Embryonic facial prominence (tissue), 1 donor: ENCODE results near the gene ZNF367.

Experiments
- DNase-seq: peaks from one replicate; pipeline ENCODE4 v3.0.0-alpha.2; 2016; ENCODE audit errors: extremely low spot score

The ZNF367 gene

GRCh38 chr9:96436456-96437126 lies 18.4 kb upstream of the ZNF367 start:
- DNase-seq, result no peak

- no peak for DNase-seq
Measured at GRCh38 chr9:96436063-96436455, 17.9 kb upstream of the ZNF367 start.

- no peak for DNase-seq
Measured at GRCh38 chr9:96435345-96435744, 17.2 kb upstream of the ZNF367 start.

- DNase-seq, result no peak
Measured at GRCh38 chr9:96430377-96430776, 12.2 kb upstream of the ZNF367 start.

GRCh38 chr9:96429732-96430131 lies 11.6 kb upstream of the ZNF367 start:
- DNase-seq, result no peak

GRCh38 chr9:96425500-96426169 lies 7.5 kb upstream of the ZNF367 start:
- DNase-seq, result no peak

GRCh38 chr9:96423985-96424336 lies 5.8 kb upstream of the ZNF367 start:
- no peak for DNase-seq

- DNase-seq, result no peak
Measured at GRCh38 chr9:96423322-96423984, 5.3 kb upstream of the ZNF367 start.

GRCh38 chr9:96420468-96421219 lies 2.5 kb upstream of the ZNF367 start:
- no peak for DNase-seq

GRCh38 chr9:96419691-96419969 lies 1.5 kb upstream of the ZNF367 start:
- DNase-seq, result no peak

- DNase-seq, result peak; percentile 35
Measured at GRCh38 chr9:96418920-96419690, 935 bp upstream of the ZNF367 start.

- DNase-seq, result no peak
Measured at GRCh38 chr9:96417661-96418082, 498 bp downstream of the ZNF367 start.

GRCh38 chr9:96417051-96417586 lies 1.1 kb downstream of the ZNF367 start:
- DNase-seq, result peak; percentile 46

GRCh38 chr9:96413302-96414221 lies 4.6 kb downstream of the ZNF367 start:
- DNase-seq, result no peak

GRCh38 chr9:96412174-96412913 lies 5.8 kb downstream of the ZNF367 start:
- DNase-seq, result no peak

GRCh38 chr9:96411129-96411838 lies 6.9 kb downstream of the ZNF367 start:
- no peak for DNase-seq

- no peak for DNase-seq
Measured at GRCh38 chr9:96408409-96409280, 9.5 kb downstream of the ZNF367 start.
